GM12891 (cell line): ENCODE data around the gene ELOVL2. TPM values are rescaled to one million over a fixed set of nuclear protein-coding genes. Genes with fewer than 3 reads are reported as not detected.
"Not testable (repeated sequence)": the region's sequence is repeated elsewhere in the genome, so short reads cannot be mapped to it uniquely, and the experiment has no call there.

Experiments used
- DNase-seq: peaks from one replicate; pipeline ENCODE4 v3.0.0; 2011; ENCODE audit warnings: low spot score; ENCODE audit not compliant: insufficient read length
- FAIRE-seq: peaks from 2 replicates; lab custom pipeline; 2011; peaks lifted over from hg19 to GRCh38; lab: Jason Lieb, UNC
- PAX5 ChIP-seq: IDR thresholded peaks from 2 replicates; pipeline ENCODE4 v1.6.1; 2011; ENCODE audit warnings: low read length, moderate library complexity, mild to moderate bottlenecking; ENCODE audit not compliant: insufficient read depth, severe bottlenecking
- POLR2A ChIP-seq: IDR thresholded peaks from 2 replicates; pipeline ENCODE4 v1.6.1; 2011; ENCODE audit warnings: low read depth, low read length, control low read depth
- POLR2AphosphoS5 ChIP-seq: IDR thresholded peaks from 2 replicates; pipeline ENCODE4 v1.6.1; 2011; ENCODE audit warnings: low read depth, low read length, control low read depth
- POU2F2 ChIP-seq: IDR thresholded peaks from 2 replicates; pipeline ENCODE4 v1.6.1; 2011; ENCODE audit warnings: low read depth, mild to moderate bottlenecking, control low read depth, low read length, moderate library complexity
- SPI1 ChIP-seq: IDR thresholded peaks from 2 replicates; pipeline ENCODE4 v1.6.1; 2011; ENCODE audit warnings: low read depth, low read length, control low read depth
- TAF1 ChIP-seq: IDR thresholded peaks from 2 replicates; pipeline ENCODE4 v1.6.1; 2011; ENCODE audit warnings: low read depth, low read length, control low read depth
- polyA plus RNA-seq: library from polyadenylated mRNA; unstranded; fragments of >200 nt; gene quantifications from one replicate; pipeline ENCODE4 v1.2.1, GENCODE V29; 2012; ENCODE audit warnings: low read depth, missing spikeins, inconsistent platforms; ENCODE audit not compliant: missing spikeins

The ELOVL2 gene, protein sequence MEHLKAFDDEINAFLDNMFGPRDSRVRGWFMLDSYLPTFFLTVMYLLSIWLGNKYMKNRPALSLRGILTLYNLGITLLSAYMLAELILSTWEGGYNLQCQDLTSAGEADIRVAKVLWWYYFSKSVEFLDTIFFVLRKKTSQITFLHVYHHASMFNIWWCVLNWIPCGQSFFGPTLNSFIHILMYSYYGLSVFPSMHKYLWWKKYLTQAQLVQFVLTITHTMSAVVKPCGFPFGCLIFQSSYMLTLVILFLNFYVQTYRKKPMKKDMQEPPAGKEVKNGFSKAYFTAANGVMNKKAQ
- not detected for polyA plus RNA-seq

DNA sequence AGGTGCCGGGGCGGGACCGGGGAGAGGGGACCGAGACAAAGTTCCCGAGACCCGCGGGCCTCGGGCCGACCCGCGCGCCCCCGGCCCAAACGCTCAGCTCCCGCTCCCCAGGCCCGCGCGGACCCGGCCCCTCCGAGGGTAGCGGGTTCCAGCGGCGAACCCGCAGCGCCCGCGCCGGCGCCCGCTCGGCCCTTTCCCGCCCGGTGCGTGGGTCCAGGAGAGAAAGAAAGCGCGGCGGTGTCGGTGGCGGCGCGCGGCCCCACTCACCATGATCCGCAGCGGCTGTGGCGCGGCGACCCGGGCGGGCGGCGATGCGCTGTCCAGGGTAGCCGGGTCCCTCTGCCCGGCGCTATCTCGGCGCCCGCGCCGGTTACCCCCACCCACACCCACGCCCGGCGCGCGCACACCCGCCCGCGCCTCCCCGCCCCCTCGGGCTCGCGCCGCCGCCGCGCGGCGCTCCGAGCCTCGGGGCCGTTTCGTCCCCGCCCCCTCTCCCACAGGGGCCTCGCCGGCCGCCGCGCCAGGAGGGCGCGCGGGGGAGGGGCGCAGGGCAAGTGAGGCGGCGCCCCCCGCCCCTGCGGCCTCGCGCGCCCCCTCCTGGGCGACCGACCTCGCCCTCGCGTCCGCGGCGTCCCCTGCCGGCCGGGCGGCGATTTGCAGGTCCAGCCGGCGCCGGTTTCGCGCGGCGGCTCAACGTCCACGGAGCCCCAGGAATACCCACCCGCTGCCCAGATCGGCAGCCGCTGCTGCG is at the start of gene ELOVL2:
Gene ELOVL2, minus strand, starts transcription at position 345 of the 751 bp plus-strand sequence. Its CDS starts 75 bp downstream, at position 270.
- TF ChIP-seq TAF1, result no peak
- no peak for TF ChIP-seq POLR2AphosphoS5
- no peak for TF ChIP-seq PAX5
- no peak for TF ChIP-seq POU2F2
- no peak for TF ChIP-seq SPI1
- no peak for TF ChIP-seq POLR2A
- FAIRE-seq (no peak), DNase-seq (peak; percentile 43)

DNA sequence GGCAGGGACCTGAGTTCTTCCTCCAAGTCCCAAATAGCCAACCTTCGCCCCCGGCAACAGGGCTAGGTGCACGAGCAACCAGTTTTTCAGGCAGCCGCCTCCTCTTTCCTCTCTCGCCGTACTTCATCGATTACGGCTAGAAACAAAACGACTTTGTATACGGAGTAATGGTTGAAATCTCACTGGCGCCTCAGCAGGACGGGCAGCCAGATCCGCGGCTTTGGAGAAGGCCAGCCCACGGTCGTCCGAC is 49.2 kb upstream of the ELOVL2 start:
- TF ChIP-seq POLR2AphosphoS5, result peak; percentile 59; the same call in 1 of the 2 replicates
- no peak for TF ChIP-seq POU2F2
- DNase-seq (no peak), FAIRE-seq (no peak)

DNA sequence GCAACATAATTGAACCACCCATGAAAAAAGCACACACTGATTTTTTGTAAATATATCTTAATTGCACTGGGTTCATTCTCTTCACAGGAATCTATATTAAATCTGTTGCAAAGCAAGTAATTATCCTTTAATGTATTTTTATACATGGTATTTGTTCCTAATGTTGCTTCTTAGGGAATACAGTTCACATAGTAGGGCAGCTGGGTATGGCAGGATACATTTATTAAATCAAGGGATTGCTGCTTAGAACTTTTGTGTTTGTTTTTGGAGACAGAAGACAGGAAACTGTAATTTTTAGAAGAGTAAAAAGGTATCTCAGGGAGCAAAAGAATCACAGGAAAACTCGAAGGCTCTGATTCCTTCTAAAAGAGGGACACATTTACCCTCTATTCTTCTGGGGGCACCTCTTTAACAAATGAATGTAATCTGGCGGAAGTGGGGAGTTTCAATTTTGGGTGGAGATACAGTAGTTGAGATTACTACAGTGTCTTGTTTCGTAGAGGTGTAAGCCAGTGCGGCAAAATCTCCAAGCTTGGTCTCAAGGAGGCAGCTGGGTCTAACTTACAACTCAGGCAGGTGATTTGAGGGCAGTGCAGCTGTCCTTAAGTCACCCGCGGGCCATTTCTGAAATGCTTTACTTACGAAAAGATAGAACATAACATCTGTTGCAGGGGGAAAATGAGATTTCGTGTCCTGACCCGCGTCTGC is 48.7 kb upstream of the ELOVL2 start:
- no peak for FAIRE-seq

DNA sequence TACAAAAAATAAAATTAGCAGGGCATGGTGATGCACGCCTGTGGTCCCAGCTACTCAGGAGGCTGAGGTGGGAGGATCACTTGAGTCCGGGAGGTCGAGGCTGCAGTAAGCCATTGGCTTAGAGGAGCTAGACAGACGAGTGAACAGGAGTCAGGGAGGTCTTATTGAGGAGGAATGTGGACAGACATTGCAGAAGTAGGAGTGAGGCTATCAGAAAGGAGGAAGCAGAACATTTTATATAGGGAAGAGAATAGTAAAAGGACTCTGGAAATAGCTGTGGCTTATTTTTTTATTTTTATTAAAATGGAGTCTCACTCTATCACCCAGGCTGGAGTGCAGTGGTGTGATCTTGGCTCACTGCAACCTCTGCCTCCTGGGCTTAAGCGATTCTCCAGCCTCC is 47.0 kb upstream of the ELOVL2 start:
- not testable (repeated sequence) for DNase-seq, FAIRE-seq

More for the DNA sequence above, 48.7 kb upstream of the ELOVL2 start:
- peak; percentile 54 for DNase-seq
- TF ChIP-seq POLR2AphosphoS5 (no peak), SPI1 (peak; percentile 64)

DNA sequence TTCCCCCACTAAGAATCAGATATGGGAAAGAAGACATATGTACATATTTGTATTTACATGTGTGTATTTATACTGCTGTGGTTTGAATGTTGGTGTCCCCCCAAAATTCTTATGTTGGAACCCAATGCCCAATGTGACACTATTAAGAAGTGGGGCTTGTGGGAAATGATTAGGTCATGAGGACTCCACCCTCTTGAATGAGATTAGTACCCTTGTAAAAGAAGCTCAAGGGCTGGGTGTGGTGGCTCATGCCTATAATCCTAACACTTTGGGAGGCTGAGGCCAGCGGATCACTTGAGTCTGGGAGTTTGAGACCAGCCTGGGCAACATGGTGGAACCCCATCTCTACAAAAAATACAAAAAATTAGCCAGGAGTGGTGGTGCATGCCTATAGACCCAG is 45.6 kb upstream of the ELOVL2 start:
- TF ChIP-seq TAF1 (no peak), POLR2AphosphoS5 (no peak), POU2F2 (no peak), POLR2A (no peak), SPI1 (no peak), PAX5 (no peak)
- FAIRE-seq, result no peak

DNA sequence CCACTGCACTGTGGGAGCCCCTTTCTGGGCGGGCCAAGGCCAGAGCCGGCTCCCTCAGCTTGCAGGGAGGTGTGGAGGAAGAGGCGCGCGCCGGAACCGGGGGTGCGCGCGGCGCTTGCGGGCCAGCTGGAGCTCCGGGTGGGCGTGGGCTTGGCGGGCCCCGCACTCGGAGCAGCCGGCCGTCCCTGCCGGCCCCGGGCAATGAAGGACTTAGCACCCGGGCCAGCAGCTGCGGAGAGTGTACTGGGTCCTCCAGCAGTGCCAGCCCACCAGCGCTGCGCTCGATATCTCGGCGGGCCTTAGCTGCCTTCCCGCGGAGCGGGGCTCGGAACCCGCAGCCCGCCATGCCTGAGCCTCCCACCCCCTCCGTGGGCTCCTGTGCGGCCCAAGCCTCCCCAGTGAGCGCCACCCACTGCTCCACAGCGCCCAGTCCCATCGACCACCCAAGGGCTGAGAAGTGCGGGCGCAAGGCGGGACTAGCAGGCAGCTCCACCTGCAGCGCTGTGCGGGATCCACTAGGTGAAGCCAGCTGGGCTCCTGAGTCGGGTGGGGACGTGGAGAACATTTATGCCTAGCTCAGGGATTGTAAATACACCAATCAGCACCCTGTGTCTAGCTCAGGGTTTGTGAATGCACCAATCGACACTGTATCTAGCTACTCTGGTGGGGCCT is 43.2 kb upstream of the ELOVL2 start:
- not testable (repeated sequence) for DNase-seq

More for the DNA sequence above, 45.6 kb upstream of the ELOVL2 start:
- DNase-seq, result no peak

DNA sequence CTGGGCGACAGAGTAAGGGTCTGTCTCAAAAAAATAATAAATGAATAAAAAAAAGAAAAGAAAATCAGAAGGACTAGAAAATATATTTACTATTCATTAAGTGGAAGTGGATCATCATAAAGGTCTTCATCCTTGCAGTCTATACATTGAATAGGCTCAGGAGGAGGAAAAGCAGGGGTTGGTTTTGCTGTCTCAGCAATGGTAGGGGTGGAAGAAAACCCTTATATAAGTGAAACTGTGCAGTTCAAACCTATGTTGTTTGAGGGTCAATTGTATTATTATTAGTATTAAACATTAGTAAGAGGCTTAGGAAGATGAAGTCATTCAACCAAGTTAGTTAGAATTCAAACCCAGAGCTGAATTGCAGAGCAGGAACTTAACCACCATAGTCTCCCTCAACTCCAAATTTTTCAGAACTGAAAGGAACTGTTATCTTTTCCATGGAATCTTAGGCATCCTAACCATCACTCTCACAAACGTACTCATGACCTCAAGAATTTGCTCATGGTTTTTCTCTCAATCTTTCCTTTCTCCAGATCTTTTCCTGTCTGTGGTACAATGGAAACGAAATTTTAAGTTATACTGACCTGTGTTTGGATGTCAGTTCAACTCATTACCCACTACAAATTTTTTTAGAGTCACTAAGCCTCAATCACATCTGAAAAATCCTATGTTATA is 41.8 kb upstream of the ELOVL2 start:
- DNase-seq, result no peak
- no peak for FAIRE-seq
- no peak for TF ChIP-seq PAX5
- TF ChIP-seq TAF1, result no peak
- TF ChIP-seq POU2F2, result no peak
- TF ChIP-seq POLR2A, result no peak

More for the DNA sequence above, 43.2 kb upstream of the ELOVL2 start:
- not testable (repeated sequence) for FAIRE-seq

DNA sequence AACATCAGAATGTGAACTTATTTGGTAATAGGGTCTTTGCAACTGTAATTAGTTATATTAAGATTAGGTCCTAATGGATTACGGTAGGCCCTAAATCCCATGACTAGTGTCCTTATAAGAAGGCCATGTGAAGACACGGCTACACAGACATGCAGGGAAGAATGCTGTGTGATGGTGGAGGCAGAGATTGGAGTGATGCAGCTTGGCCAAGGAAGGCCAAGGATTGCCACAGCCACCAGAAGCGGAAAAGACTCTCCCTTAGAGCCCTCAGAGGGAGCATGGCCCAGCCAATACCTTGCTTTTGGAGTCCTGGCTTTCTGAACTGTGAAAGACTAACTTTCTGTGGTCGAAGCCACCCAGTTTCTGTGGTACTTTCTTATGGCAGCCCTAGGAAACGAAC is 39.9 kb upstream of the ELOVL2 start:
- no peak for DNase-seq
- no peak for TF ChIP-seq TAF1
- TF ChIP-seq POU2F2, result no peak
- TF ChIP-seq PAX5, result no peak
- TF ChIP-seq SPI1, result no peak
- no peak for TF ChIP-seq POLR2AphosphoS5
- TF ChIP-seq POLR2A, result no peak
- FAIRE-seq, result no peak

DNA sequence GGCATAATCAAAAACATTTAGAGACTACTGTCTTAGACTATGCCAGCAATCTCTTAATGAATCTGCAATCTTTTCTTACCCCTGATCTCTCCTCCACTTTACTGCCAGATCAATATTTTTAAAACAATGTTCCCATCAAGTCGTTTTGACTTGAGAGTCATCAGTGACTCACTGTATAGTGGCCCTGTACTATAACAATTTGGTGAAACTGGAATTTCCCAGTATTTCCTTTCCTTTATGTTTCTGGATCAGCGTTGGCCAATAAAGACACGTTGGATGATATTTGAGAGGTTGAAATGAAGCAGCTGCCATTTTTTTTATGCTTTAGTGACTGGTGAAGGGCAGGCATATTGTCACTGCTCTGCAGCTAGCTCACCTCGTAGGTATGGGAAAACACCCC is 39.4 kb upstream of the ELOVL2 start:
- FAIRE-seq (no peak), DNase-seq (no peak)
- no peak for TF ChIP-seq PAX5
- no peak for TF ChIP-seq TAF1
- TF ChIP-seq POLR2A, result no peak
- TF ChIP-seq POU2F2, result no peak
- TF ChIP-seq SPI1, result no peak
- no peak for TF ChIP-seq POLR2AphosphoS5

DNA sequence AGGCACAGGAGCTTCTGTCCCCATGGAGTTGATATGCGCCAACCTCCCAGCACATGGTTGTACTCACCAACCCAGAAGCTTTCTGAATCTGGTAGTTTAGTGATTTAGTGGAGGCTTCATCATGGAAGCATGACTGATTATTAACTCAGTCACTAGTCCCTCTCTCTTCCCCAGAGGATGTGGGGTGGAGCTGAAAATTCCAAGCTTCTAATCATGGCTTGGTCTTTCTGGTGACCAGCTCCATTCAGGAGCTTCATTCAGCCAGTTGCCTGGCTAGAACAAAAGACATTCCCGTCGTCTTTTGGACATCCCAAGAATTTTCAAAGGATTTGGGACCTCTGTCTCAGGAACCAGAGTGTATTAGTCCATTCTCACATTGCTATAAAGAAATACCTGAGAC is 36.2 kb upstream of the ELOVL2 start:
- DNase-seq (no peak), FAIRE-seq (no peak)
- TF ChIP-seq POU2F2, result no peak
- TF ChIP-seq SPI1, result no peak
- TF ChIP-seq POLR2A, result no peak
- no peak for TF ChIP-seq TAF1
